Omental fat pad (tissue), 4 donors: ENCODE data around the gene MOGAT3. TPM values are rescaled to one million over a fixed set of nuclear protein-coding genes. Genes with fewer than 3 reads are reported as not detected.
"Not testable (repeated sequence)": the region's sequence is repeated elsewhere in the genome, so short reads cannot be mapped to it uniquely, and the experiment has no call there.

Source experiments
- ATAC-seq: fragments of 150-250 bp; one replicate; pipeline ENCODE4 v1.9.1; 2016; ENCODE audit warnings: mild to moderate bottlenecking, moderate library complexity; ENCODE audit not compliant: low FRiP score
- DNase-seq: peaks from one replicate; pipeline ENCODE4 v3.0.0-alpha.2; 2019; ENCODE audit warnings: low spot score
- CTCF ChIP-seq, 3 donors: fragments of 450-650 bp; IDR thresholded peaks; one replicate each; pipeline ENCODE4 v1.5.1; 2016 to 2017; ENCODE audit warnings: antibody characterized with exemption in 3 of 3, mild to moderate bottlenecking in 3 of 3, moderate library complexity in 2 of 3
- total RNA-seq, 4 donors: library from RNA; depleted of rRNA; stranded (reverse); fragments of >200 nt; gene quantifications; one replicate each; pipeline ENCODE4 v1.1.0, GENCODE V29; 2016

Gene MOGAT3
- total RNA-seq, 4 donors from 2014 or later: not detected

GRCh38 chr7:101201695-101202602 lies 1.1 kb upstream of the MOGAT3 start:
- no peak for TF ChIP-seq CTCF (IDR thresholded peaks at IDR 0.05)
- ATAC-seq (no peak), DNase-seq (no peak)

GRCh38 chr7:101200504-101200861 lies 353 bp downstream of the MOGAT3 start:
- ATAC-seq (no peak), DNase-seq (no peak)
- no peak for TF ChIP-seq CTCF (IDR thresholded peaks at IDR 0.05)

DNA sequence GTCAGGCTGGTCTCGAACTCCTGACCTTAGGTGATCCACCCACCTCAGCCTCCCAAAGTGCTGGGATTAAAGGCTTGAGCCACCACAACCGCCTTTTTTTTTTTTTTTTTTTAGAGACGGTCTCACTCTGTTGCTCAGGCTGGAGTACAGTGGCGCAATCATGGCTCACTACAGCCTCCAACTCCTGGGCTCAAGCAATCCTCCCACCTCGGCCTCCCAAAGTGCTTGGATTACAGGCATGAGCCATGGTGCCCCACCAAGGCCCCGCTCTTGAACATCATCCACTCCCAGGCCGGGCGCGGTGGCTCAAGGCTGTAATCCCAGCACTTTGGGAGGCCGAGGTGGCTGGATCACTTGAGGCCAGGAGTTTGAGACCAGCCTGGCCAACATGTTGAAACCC lies 1.3 kb downstream of the MOGAT3 start:
- DNase-seq, ATAC-seq: not testable (repeated sequence)

DNA sequence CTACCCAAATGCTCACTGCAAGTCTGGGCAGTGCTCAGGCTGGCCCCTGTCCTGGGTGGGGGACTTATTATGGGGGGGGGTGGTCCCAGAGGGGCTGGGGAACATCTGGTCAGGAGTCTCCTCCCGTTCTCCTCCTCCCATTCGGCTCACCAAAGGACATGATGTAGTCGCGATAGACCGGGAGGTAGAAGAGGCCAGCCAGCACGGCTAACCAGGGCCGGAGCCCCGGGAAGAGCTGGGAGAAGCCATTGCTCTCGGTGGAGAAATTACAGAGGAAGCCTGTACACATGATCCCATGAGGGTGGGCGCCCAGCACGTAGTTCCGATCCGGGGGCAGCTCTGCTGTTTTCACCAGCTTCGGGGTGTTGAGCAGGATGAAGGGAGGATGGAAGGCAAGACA lies 2.4 kb downstream of the MOGAT3 start:
- DNase-seq: no peak
- no peak for TF ChIP-seq CTCF (IDR thresholded peaks at IDR 0.05)
- ATAC-seq: no peak

DNA sequence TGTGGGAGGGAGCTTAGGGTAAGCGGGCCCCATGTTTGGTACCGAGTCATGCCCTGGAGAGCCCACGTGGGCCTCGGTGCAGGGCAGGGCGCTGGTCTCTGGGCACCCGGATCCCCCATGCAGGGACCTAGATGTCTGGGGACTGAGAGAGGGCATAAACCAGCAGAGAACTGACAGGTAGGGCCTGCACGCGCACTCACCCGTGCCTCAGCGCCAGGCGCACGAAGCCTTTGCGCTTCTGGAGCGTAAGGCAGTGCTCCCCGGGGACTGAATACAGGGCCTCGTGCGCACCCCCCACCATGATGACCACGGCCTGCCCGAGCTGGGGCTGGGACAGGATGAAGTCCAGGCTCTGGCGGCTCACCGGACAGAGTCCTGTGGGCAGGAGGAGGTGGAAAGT lies 2.8 kb downstream of the MOGAT3 start:
- DNase-seq (no peak), ATAC-seq (no peak)
- no peak for TF ChIP-seq CTCF (IDR thresholded peaks at IDR 0.05)

GRCh38 chr7:101195884-101196283 lies 5.0 kb downstream of the MOGAT3 start:
- TF ChIP-seq CTCF (IDR thresholded peaks at IDR 0.05): no peak
- ATAC-seq: no peak
- DNase-seq: no peak

- no peak for ATAC-seq
- no peak for DNase-seq
- TF ChIP-seq CTCF (IDR thresholded peaks at IDR 0.05): no peak
These were observed 11.7 kb downstream of the MOGAT3 start for GRCh38 chr7:101189109-101189508.
